ENCODE data around the gene SAC3D1.

The SAC3D1 gene

DNA sequence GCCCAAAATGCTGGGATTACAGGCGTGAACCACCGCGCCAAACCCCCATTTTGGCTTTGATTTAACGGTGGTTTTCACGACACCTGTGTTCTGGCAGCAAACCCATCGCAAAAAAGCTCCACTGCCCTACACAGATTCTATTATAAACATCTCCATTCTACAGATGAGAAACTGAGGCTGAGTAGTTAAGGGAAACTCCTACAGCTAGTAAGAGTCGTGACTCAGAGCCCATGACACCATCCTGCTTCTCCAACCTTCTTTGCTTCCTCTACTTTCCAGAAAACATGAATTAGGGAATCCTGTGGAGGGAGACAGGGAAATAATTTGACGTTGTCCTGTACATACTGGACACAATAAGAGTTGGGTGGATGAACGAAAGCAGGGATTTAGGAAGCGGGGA lies 14.2 kb upstream of the SAC3D1 start:
- peak in 2 of 4 experiments; percentile 8 to 11 for DNase-seq

DNA sequence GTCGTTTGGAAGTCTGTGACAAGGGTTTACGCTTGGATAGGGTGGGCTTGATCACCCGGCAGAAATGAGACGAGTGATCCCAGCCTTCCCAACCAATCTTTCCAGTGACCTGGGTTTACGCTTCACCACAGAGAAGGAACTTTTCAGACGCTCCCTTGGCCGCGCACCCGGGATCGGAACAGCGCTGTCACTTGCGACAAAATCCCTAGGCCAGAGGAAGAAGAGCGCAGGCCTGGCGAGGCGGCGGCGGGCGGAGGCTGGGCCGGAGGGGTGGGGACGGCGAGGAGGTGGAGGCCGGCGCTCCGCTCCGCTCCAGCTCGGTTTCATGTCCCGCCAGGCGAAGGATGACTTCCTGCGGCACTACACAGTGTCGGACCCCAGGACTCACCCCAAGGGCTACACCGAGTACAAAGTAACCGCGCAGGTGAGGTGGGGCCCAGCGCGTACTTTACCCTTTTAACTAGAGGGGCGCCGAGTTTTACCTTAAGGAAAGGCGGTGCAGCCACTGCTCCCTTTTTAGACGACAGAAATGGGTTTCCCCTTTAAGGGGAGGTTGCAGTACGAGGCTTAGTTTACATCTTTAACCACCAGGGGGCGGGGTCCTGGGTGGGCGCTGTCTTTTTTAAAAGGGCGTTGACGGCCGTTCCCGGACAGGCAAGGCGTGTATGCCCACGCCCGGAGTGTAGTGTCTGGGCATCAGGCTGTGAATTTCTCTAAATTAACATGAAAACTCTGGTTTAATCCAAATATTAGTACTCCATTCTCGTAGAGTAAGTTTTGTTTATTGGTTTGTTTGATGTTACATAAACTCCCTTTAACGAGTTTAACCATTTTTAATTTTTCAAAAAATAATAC lies 13.6 kb upstream of the SAC3D1 start, which contains the start of gene SNX15:
TSS of gene SNX15 (plus strand) at position 227 of the 855 bp plus-strand sequence. CDS start at position 326, 99 bp downstream.
- DNase-seq = peak; percentile 97 to 98 (median 97)

DNA sequence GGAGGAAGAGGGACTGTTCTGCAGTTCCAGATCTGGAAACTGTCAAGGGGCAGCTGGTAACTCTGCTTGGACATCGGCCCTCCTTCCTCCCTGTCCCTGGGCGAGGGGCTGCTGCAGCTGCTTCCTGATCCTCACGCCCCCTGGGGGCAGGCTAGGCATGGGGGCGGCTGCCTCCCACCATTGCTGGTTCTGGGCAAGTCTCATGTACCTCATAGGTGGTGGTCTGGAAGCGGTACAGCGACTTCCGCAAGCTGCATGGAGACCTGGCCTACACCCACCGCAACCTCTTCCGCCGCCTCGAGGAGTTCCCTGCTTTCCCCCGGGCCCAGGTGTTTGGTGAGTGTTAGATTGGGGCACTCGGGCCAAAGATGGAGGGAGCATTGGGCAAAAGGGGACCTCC lies 8.8 kb upstream of the SAC3D1 start:
- no peak for DNase-seq

DNA sequence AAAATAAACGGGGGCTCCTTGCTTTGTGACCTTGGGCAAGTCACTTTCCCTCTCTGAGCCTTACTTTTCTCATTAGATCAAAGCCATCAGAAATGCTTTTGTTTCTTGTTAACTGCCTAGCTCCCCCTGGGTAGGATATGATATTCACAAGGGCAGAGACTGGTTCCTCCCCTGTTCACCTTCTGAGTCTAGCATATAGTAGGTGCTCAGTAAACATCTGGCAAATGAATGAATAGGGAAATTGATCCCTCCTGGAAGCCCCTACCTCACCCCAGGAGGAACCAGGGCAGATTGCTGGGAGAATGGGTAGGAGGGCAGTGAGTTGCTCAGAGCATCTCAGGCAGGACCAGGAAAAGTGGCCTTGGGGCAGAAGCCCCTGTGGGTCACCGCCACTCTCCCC lies 6.6 kb upstream of the SAC3D1 start:
- DNase-seq = no peak

DNA sequence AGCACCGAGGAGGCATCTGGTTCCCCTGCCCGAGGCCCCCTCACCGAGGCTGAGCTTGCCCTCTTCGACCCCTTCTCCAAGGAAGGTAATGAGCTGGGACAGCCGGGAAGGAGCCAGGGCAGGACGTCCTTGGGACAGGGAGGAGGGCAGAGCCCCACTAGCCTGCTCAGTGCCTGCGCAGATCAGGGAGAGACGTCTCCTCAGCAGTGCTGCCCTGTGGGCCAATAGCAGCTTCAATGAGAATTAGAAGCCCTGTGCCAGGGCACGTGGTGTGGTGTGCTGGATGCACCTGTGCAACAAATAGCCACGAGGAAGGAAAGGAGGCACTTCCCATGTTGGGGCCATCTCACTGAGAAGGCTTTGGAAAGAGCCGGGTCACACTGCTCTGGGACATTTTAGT lies 5.4 kb upstream of the SAC3D1 start:
- DNase-seq = no peak

DNA sequence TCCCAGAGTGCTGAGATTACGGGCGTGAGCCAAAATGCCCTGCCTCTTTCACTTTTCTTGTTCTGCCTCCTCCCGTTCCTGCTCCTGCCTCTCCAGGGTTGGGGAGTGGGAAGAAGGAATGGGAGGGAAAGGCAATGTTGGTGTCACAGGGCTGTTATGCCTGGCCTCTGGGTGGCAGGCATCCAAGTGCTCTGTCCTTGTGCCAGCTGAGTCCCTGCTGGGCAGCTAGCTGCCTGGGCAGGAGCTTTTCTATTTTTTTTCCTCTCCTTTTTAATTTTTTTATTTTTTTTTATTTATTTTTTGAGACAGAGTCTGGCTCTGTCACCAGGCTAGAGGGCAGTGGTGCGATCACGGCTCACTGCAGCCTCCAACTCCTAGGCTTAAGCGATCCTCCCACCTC lies 4.1 kb upstream of the SAC3D1 start:
- DNase-seq = no peak

DNA sequence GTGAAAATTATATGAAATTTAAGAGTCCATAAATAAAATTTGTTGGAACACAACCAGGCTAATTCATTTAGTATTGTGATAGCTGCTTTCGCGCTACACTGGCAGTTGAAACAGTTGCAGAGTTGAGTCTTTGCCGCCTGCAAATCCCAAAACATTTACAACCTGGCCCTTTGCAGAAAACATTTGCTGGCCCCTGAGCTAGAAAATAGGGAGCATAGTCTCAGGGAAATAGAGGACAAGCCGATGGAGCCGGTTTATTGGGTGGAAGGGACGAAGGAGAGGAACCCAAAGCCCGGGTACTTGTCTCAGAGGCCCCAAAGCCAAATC lies 527 bp upstream of the SAC3D1 start:
- no peak for DNase-seq

DNA sequence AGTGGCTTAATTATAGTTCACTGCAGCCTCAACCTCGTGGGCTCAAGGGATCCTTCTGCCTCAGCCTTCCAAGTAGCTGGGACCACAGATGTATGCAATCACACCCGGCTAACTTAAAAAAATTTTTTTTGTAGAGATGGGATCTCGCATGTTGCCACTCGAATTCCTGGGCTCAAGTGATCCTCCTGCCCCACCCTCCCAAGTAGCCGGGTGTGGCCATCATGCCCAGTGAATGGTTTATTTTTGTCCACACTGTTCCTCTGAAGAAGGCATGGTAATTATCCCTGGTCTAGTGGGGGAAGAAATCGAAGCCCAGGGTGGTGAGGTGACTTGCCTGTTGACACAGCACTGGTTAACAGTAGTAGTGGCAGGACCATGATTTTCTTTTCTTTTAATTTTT lies 1.9 kb downstream of the SAC3D1 start:
- DNase-seq = no peak

DNA sequence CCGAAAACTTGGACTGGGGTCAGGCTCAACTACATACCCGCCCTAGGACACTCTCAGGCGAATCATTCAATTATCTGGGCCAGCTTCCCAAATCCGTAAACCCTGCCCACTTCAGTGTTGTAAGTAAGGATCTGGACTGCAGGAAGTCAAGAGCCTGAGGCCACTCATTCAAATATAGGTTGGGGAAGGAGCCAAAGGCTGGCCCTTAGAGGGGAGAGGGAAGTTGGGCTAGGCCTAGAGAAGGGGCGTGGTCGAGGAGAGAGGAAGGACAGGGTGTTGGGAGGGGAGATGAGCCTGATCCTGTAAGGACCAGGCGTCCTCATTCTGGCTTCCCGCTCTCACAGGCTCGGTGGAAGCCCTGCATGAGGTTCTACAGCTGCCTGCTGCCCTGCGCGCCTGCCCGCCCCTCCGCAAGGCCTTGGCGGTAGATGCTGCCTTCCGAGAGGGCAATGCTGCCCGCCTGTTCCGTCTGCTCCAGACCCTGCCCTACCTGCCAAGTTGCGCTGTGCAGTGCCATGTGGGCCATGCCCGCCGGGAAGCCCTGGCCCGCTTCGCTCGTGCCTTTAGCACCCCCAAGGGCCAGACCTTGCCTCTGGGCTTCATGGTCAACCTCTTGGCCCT lies 3.0 kb downstream of the SAC3D1 start:
- DNase-seq = peak; percentile 90 to 96 (median 94)

DNA sequence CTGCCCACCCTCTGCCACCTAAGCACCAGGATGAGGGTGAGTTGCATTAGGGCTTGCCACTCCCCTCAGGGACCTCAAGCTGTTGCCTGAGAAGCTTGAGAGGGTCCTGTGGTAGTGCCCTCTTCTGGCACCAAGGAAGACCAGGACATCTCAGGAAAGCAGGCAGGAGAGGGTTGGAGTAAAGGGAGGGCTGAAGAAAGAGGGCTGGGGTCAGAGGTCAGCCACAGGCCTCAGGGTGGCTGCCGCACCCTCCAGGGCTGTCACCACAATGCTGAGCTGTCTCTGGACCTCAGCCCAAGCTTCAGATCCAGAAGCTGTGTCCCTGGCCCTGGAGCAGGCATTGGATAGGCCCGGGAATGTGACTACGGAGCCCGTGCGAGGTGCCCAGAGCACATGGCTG lies 4.1 kb downstream of the SAC3D1 start:
- no peak for DNase-seq

DNA sequence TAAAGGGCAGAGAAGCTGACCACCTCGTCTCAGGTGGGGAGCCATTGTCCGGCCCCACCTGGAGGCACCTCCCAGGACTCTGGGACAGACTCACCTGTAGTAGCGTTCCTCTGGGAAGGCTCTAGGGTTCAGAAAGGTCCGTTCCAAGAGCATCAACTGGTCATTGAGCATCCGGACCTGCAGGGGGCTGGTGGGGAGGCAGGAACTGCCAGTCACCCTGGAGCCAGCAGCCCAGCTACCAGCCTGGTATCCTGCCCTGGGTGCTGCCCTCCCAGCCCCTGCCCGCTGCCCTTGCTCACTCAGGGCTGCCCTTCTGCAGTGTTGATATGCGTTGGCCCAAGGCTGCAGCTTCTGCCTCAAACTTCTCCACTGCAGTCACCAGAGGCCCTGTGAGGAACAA lies 4.7 kb downstream of the SAC3D1 start:
- no peak for DNase-seq

DNA sequence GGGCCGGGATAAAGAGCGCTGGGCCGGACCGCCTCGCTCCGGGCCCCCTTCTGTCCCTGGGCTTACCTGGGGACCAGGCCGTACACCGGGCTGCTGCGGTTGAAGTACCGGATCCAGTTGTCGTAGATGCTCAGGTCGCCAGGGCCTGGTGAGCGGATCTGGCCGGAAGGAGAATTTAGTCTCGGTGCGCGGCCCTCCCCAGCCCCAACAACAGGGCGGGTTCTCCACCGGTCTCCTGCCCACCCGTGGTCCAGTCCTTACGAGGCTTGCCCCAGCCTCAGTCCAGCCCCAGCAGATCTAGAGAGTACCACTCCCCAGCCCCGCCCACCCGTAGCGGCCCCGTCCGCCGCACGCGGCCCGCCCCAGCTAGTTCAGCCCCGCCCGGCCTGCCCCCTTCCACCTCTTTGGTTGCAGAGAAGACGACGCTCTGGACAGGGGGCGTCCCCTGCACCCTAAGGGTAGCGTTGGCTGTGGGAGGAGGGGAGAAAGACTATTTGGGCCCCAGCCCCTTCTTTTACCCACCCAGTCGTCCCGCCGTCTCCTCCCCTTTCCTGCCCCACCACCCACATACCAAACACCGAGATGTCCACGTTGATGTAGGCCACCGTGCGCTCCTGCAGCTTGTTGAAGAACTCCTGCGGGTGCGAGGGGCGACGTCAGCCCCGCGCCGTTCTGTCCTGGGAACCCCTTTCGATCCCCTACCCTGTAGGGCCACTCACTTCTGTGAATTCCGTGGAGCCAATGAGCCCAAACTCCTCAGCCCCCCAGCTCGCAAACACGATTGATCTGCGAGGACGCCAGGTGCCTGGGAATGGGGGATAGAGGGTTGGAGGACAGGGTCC lies 6.8 kb downstream of the SAC3D1 start:
- DNase-seq = peak in 1 of 4 experiments; percentile 13

DNA sequence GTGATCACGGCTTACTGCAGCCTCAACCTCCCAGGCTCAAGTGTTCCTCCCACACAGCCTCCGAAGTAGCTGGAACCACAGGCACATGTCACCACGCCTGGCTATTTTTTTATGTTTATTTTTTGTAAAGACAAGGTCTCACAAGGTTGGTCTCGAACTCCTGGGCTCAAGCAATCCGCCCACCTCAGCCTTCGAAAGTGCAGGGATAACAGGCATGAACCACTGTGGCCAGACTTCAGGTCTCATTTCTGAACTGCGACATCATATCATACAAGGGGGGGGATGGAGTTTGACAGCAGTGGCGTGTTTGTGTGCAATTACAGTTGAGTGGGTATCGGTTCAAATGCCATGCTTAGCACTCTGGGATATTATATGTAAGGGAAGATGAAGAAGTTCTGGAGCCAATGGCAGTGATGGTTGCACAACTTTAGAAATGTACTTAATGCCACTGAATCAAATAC lies 10.4 kb downstream of the SAC3D1 start:
- DNase-seq = no peak

DNA sequence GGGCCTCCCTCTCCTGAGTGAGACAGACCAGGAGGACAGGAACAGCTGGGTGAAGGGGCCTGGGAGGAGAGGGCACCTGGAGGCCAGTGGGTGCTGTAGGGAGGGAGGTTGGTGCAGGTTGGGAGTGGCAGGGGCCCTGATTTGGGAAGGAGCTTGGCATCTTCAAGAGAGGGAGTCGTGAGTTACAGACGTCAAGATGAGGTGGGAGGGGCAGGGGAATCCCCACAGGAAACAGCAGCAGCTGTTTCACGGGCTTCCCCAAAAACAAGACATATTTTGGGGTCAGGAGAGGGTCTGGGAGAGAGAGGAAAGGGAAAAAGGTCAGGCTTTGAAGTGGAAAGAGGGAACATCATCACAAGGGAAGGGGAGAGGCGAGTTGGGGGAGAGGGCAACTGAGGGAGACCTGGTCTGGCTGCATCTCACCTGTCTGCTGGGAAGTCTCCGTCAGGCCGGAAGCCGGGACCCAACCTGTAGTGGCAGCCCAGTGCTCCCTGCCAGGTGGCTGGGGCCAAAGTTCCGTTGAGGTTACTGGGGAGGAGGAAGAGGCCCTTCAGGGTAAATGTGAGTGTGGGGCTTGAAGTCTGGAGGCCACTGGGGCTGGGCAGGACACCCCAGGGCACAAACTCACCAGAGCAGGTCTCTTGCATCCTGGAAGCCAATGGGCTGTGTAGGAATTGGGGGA lies 13.0 kb downstream of the SAC3D1 start:
- peak in 3 of 4 experiments; percentile 21 to 33 (median 24) for DNase-seq

DNA sequence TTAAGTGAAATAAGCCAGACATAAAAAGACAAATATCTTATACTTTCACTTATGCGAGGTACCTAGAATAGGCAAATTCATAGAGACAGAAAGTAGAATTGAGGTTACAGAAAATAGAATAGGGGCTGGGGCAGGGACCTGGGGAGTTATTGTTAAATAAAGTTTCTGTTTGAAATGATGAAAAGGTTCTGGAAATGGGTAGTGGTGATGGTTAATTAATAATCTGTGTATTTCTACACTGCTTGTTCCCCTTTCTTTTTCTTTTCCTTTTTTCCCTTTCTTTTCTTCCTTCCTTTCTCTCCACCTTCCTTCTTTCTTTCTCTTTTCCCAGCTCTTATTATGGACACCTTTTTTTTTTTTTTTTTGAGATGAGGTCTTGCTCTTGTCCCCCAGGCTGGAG lies 14.5 kb downstream of the SAC3D1 start:
- DNase-seq = no peak

DNA sequence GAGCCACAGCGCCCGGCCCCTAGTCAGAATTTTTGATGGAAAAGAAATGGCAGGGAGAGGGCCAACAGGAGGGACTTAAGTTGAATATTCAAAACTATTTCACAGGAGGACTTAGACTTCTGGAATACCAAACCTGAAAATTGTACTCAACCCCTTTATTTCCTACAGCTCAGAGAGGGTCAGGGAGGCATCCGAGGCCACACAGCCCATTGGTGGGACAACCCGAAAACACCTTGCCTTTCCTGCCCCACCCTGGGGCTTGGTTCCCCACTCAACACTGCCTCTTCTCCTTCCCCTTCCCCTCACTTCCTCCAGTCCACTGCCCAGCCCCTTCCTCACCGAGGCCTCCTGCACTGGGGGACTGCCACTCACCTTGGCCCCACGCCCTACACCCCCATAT lies 16.0 kb downstream of the SAC3D1 start:
- DNase-seq = no peak

DNA sequence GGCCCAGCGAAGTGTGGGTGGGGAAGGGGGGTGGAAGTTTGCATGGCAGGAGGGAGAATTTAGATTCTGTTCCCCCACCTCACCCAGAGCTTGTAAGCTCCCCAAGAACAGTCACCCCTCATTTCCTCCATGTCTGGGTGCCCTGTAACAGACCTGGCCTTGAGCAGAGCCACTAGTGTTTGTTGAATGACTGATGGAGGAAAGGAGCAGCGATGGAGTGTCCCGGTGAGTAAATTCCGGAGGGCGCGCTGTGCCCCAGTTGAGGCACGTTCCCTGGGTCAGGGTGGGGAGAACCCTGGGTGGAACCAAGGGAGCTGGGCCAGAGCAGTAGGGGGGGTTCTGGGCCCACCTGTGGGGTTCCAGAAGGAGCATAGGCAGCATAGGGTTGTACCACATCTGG lies 16.5 kb downstream of the SAC3D1 start:
- no peak for DNase-seq

DNA sequence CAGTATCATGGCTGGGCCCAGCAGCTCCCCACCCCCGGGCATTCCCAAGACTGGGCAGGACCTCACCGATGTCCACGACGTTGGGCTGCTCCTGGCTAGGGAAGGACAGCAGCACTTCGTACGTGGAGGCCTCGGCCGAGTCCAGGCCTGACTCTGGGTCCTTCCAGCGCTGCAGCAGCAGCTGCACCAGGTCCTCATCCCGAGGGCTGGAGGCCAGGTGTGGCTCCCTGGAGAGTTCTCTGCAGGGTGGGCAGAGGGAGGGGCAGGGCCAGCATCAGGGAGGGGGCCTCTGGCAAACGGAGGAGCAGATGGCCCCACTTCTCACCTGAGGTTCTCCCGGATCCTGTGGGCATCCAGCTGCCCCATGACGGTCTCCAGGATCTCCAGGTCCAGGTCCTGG lies 17.0 kb downstream of the SAC3D1 start:
- no peak for DNase-seq

DNA sequence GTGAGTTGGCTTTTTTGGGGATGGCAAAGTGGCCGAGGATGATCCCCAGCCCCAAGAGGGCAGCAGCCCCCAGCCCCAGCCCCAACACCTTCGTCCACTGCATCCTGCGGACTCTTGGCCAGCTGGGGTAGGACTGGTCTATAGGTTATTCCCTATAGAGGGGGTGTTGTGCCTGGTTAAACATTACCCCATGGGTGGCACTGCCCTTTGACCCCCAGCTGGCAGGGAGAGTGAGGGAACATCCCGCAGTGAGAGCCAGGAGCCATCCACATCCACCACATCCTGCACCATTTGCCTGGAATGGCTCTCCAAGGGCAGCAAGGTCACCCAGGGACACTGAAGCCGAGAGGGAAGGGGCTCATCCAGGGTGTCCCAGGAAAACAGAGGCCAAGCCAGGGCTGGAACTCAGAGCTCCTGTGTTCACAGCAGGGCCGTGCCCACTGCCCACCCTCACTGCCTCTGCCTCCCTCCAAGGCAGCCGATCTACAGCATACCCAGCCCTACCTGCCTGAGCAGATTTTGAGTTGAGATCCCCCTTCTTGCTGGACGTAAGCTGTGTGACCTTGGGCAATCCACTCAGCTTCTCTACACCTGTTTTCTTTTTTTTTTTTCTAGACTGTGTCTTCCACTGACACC lies 17.5 kb downstream of the SAC3D1 start, which contains the start of gene NAALADL1:
TSS of gene NAALADL1 (minus strand) at position 135 of the 636 bp plus-strand sequence. CDS start at position 103, 32 bp downstream.
- DNase-seq = no peak

DNA sequence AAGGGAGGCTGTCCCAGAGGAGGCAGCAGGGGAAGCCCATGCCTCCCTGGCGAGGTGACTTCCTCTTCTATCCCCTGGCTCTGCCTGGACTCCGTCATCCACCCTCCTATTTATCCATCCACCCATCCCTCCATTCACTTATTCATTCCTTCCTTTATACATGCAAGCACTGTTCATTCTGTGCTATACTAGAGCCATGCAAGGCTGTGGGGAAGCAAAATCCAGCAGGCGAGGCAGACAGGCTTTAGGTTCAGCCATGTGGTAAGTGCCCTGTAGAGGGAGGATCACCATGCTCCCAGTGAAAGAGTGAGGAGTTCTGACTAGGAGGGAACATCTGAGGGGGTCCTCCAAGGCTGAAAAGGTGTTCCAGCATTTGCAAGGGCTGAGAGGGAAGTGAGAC lies 18.5 kb downstream of the SAC3D1 start:
- no peak for DNase-seq

DNA sequence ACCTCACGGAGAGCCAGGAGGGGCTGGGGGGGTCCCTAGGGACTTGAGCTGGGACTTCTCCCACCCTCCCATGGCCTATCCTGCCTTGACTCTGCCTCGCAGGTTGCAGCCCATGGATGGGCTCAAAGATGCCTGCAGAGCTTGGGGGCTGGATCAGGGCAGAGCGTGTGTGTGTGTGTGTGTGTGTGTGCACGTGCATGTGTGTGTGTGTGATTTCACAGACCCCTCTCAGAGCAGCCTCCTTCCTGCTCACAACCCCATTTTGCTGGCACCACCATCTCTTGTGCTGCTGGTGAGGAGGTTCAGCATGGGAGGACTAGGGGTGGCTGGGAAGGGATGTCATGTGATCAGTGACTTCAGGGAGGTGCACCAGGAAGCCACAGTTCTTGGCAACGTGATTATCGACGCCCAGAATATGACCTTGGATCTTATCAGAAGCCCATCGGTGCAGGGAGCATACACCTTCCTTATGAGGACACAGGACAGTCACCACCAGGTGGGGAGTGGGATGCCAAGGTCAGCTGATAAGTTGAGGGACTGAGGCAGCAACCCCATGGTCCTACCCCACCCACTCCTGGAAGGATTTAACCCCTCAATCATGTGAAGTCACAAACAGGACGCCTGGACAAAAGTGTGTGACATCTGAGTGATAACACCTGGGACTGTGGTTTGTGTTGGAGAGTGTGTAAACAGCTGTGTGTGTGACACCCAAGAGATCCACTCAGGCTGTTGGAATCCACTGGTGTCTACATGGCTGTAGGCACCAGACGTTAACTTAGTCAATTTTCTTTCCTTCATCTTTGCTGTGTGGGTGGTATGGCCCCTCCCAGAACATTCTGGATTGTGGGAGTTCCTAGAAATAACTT lies 19.2 kb downstream of the SAC3D1 start:
- no peak for DNase-seq

Measured in suppressor macrophage (primary cell).